SK-N-SH (cell line): Measurements from ENCODE around the gene PIAS3.

Experiments used
- CTCF ChIP-seq: fragments of 200-600 bp; sonication (generic); IDR thresholded peaks from 2 replicates; pipeline ENCODE4 v1.6.1; 2017; ENCODE audit warnings: antibody characterized with exemption, mild to moderate bottlenecking, moderate library complexity
- JUND ChIP-seq: IDR thresholded peaks from 2 replicates; pipeline ENCODE4 v1.4.0; 2012
- NFIC ChIP-seq: IDR thresholded peaks from 2 replicates; pipeline ENCODE4 v1.4.0; 2012; ENCODE audit warnings: borderline replicate concordance
- POLR2AphosphoS5 ChIP-seq: IDR thresholded peaks from 2 replicates; pipeline ENCODE4 v1.6.1; 2012; ENCODE audit warnings: low read depth, low read length

DNA sequence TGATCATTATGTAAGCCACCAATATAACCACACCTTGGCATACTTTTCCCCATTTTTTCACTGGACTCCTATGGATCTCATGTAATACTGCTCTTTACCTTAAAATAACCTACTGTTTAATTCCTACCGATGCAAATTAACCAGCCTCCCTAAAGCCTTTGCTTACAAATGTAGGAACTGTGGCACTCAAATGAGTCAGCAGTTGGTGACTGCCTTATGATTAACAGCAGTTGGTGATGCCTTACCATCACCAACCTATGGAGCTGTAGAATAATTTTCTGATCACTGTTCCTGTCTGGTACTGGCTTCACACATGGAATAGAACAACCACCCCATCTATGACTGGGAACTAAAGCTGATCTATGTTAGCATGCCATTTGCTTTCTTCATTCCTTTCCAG lies 21.2 kb downstream of the PIAS3 start:
- TF ChIP-seq JUND (no peak), CTCF (no peak), POLR2AphosphoS5 (no peak), NFIC (no peak)
